Stomach (tissue), 9 donors: ENCODE measurements around the gene NR1I2. TPM values are rescaled to one million over a fixed set of nuclear protein-coding genes. Genes with fewer than 3 reads are reported as not detected.

Experiments
- DNase-seq, 2 donors: peaks; one replicate each; pipeline versions ENCODE4 v3.0.0 to v3.0.0-alpha.2; 2013 to 2019
- H3K27ac ChIP-seq, 5 donors: fragments of 200-600 bp in 4 of 5; sonication (generic) in 4 of 5; one replicate each; pipeline ENCODE4 v1.5.1; 2013 to 2019; ENCODE audit warnings: mild to moderate bottlenecking in 1 of 5, moderate library complexity in 1 of 5
- H3K27me3 ChIP-seq, 3 donors: fragments of 200-600 bp; sonication (generic); one replicate each; pipeline ENCODE4 v1.5.1; 2017 to 2019; ENCODE audit warnings: mixed run types in 1 of 3
- H3K36me3 ChIP-seq, 4 donors: fragments of 200-600 bp; sonication (generic); 1 replicate in 3 of 4; 2 replicates in 1 of 4; pipeline ENCODE4 v1.5.1; 2016 to 2019
- H3K4me1 ChIP-seq, 4 donors: fragments of 200-600 bp; sonication (generic); one replicate each; pipeline ENCODE4 v1.5.1; 2016 to 2019
- H3K4me3 ChIP-seq, 4 donors: fragments of 200-600 bp; sonication (generic) in 3 of 4; one replicate each; pipeline ENCODE4 v1.5.1; 2016 to 2019; ENCODE audit warnings: mild to moderate bottlenecking in 1 of 4
- H3K9me3 ChIP-seq, 4 donors: fragments of 200-600 bp; sonication (generic); one replicate each; pipeline ENCODE4 v1.5.1; 2016 to 2019
- EP300 ChIP-seq: sonication (generic); formaldehyde crosslinking; IDR thresholded peaks from one replicate; pipeline ENCODE4 v1.6.1; 2017; ENCODE audit warnings: antibody characterized with exemption
- POLR2A ChIP-seq, 4 donors: fragments of 450-650 bp; IDR thresholded peaks; one replicate each; pipeline ENCODE4 v1.6.1; 2016; ENCODE audit warnings: antibody characterized with exemption in 4 of 4, control low read depth in 2 of 4, mild to moderate bottlenecking in 1 of 4, moderate library complexity in 1 of 4
- POLR2AphosphoS5 ChIP-seq, 3 donors: sonication (generic); formaldehyde crosslinking; IDR thresholded peaks; one replicate each; pipeline ENCODE4 v1.6.1; 2016; ENCODE audit warnings: antibody characterized with exemption in 3 of 3
- WGBS, 5 donors: extraction: QIAGEN DNeasy Blood & Tissue Kit in 3 of 5; methylation state at CpG; one replicate each; pipeline versions ENCODE4 v1.1.5 to v1.1.7; 2013 to 2018; 5-methylcytosine and 5-hydroxymethylcytosine counted together
- intact Hi-C: fragments of 100-400 bp; cut with DNase I; formaldehyde crosslinking; loops from one replicate; pipeline ENCODE4 v1.15.1; 2023; ENCODE audit warnings: low total_unique reads
- polyA plus RNA-seq, 3 donors: library from polyadenylated mRNA; stranded (reverse); fragments of 200-250 nt; gene quantifications; one replicate each; pipeline ENCODE4 v1.2.3, GENCODE V29; 2013
- total RNA-seq, 5 donors: library from RNA; depleted of rRNA; stranded (reverse); fragments of >200 nt; gene quantifications; one replicate each; pipeline versions ENCODE4 v1.1.0 to v1.2.3, GENCODE V29; 2014 to 2016
- TF ChIP-seq, protein P1 (sequence below), 7 experiments: fragments of 450-650 bp in 4 of 7; fragments of 200-600 bp in 3 of 7; sonication (generic) in 3 of 7; IDR thresholded peaks; one replicate each; pipeline ENCODE4 v1.5.1; 2016 to 2019; ENCODE audit warnings: antibody characterized with exemption in 7 of 7, control low read depth in 2 of 7, mild to moderate bottlenecking in 1 of 7
- donor health status: healthy with polysubstance abuse.
- donor health status: Bipolar disorder and iron deficiency.
- donor health status: healthy.

NR1I2 gene
- total and polyA plus RNA-seq, 8 donors = 0.08 to 37.4 (median 5.4) TPM; not detected in 4

GRCh38 chr3:119858957-119859356, 77.1 kb downstream of the NR1I2 start:
- Histone ChIP-seq H3K9me3 (no peaks in the 10 kb centered on the region), H3K36me3 (peaks cover 23 to 52% (median 45%) of the 10 kb centered on the region in 4 donors), H3K4me1 (no peaks in the 10 kb centered on the region), H3K4me3 (no peak overlapping the region), H3K27me3 (no peaks in the 10 kb centered on the region), H3K27ac (no peak overlapping the region)
- intact Hi-C loops = no loop called here
- no peak for DNase-seq
- no peak for TF ChIP-seq EP300
- TF ChIP-seq POLR2A (IDR thresholded peaks at IDR 0.05) = no peak
- TF ChIP-seq, protein P1, sequence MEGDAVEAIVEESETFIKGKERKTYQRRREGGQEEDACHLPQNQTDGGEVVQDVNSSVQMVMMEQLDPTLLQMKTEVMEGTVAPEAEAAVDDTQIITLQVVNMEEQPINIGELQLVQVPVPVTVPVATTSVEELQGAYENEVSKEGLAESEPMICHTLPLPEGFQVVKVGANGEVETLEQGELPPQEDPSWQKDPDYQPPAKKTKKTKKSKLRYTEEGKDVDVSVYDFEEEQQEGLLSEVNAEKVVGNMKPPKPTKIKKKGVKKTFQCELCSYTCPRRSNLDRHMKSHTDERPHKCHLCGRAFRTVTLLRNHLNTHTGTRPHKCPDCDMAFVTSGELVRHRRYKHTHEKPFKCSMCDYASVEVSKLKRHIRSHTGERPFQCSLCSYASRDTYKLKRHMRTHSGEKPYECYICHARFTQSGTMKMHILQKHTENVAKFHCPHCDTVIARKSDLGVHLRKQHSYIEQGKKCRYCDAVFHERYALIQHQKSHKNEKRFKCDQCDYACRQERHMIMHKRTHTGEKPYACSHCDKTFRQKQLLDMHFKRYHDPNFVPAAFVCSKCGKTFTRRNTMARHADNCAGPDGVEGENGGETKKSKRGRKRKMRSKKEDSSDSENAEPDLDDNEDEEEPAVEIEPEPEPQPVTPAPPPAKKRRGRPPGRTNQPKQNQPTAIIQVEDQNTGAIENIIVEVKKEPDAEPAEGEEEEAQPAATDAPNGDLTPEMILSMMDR (IDR thresholded peaks at IDR 0.05) = no peak
- no peak for TF ChIP-seq POLR2AphosphoS5 (IDR thresholded peaks at IDR 0.05)
- 54 to 82% (median 70%) methylated on average over 2 of the region's 2 CpGs for WGBS, 5 donors

DNA sequence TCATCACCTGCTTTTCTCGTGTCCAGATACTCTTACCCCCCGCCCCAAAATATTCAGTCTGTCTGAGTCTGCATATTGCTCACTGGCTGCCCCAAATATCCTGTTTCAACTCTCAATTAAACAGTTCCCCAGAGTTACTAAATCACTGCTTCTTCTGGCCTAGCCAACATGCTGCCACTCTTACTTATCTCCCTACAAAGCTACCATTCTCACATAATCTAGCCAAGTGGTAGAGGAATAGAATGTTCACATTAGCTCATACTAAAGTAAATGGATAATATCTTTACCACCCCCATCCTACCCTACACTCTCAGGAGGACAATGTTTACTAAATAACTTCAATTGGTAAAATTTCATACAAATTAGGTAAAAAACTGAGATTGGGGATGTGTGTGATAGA, 77.8 kb downstream of the NR1I2 start:
- 96 to 100% (median 98%) methylated on average over 2 of the region's 2 CpGs for WGBS, 5 donors
- Histone ChIP-seq H3K27ac (no peak overlapping the region), H3K9me3 (no peaks in the 10 kb centered on the region), H3K4me1 (no peaks in the 10 kb centered on the region), H3K27me3 (no peaks in the 10 kb centered on the region), H3K36me3 (peaks cover 23 to 60% (median 50%) of the 10 kb centered on the region in 4 donors), H3K4me3 (no peak overlapping the region)
- TF ChIP-seq, protein P1 (IDR thresholded peaks at IDR 0.05) = no peak
- TF ChIP-seq EP300 (no peak), POLR2A (IDR thresholded peaks at IDR 0.05) (no peak), POLR2AphosphoS5 (IDR thresholded peaks at IDR 0.05) (no peak)
- no peak for DNase-seq
- intact Hi-C loops = no loop called here

- H3K27me3 ChIP-seq = no peaks in the 10 kb centered on the region
- WGBS, 5 donors = 91 to 98% (median 94%) methylated on average over 2 of the region's 2 CpGs
- no peak overlapping the region for H3K4me3 ChIP-seq
- H3K36me3 ChIP-seq = peaks cover 23 to 52% (median 46%) of the 10 kb centered on the region in 4 donors
- DNase-seq = no peak
- TF ChIP-seq, protein P1 (IDR thresholded peaks at IDR 0.05) = no peak
- TF ChIP-seq EP300 (no peak), POLR2A (IDR thresholded peaks at IDR 0.05) (no peak), POLR2AphosphoS5 (IDR thresholded peaks at IDR 0.05) (no peak)
- H3K27ac ChIP-seq = no peak overlapping the region
- no peaks in the 10 kb centered on the region for H3K9me3 ChIP-seq
- no peaks in the 10 kb centered on the region for H3K4me1 ChIP-seq
- intact Hi-C loops = no loop called here
Observed at GRCh38 chr3:119861681-119862080, 79.8 kb downstream of the NR1I2 start.

DNA sequence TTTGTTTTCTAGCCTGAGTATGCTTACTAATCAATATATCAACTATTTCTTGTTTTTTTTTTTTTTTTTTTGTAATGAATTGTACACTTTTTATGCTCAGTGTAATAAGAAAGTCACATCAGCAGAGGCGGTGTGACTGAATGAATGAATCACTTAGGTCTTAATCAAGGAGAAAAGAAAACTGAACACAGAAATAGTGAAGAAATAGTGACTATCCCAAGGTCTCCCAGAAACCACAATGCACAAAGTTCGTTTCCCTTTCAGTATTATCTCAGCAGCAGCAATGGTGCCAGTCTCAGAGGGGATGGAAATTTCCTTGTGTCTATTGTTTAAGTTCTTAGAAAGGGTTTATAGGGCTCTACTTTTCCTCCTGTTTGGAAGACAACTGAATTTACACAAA, 80.7 kb downstream of the NR1I2 start:
- H3K36me3 ChIP-seq = peaks cover 23 to 44% (median 38%) of the 10 kb centered on the region in 4 donors
- H3K27me3 ChIP-seq = no peaks in the 10 kb centered on the region
- no peak for TF ChIP-seq POLR2AphosphoS5 (IDR thresholded peaks at IDR 0.05)
- TF ChIP-seq EP300 = no peak
- TF ChIP-seq, protein P1 (IDR thresholded peaks at IDR 0.05) = no peak
- no peak for TF ChIP-seq POLR2A (IDR thresholded peaks at IDR 0.05)
- no peaks in the 10 kb centered on the region for H3K9me3 ChIP-seq
- H3K4me1 ChIP-seq = no peaks in the 10 kb centered on the region
- H3K27ac ChIP-seq = no peak overlapping the region
- H3K4me3 ChIP-seq = no peak overlapping the region
- DNase-seq = no peak
- intact Hi-C loops = no loop called here
- WGBS, 5 donors = 91 to 97% (median 94%) methylated on average over 2 of the region's 2 CpGs
